ENCODE data around the gene TNF. TPM values are rescaled to one million over a fixed set of nuclear protein-coding genes. Genes with fewer than 3 reads are reported as not detected.

TNF gene
- total and polyA plus RNA-seq, 2 of the 13 experiments (the other 11 are each of a cell fraction or from before 2014, with no cell fraction given), result not detected

DNA sequence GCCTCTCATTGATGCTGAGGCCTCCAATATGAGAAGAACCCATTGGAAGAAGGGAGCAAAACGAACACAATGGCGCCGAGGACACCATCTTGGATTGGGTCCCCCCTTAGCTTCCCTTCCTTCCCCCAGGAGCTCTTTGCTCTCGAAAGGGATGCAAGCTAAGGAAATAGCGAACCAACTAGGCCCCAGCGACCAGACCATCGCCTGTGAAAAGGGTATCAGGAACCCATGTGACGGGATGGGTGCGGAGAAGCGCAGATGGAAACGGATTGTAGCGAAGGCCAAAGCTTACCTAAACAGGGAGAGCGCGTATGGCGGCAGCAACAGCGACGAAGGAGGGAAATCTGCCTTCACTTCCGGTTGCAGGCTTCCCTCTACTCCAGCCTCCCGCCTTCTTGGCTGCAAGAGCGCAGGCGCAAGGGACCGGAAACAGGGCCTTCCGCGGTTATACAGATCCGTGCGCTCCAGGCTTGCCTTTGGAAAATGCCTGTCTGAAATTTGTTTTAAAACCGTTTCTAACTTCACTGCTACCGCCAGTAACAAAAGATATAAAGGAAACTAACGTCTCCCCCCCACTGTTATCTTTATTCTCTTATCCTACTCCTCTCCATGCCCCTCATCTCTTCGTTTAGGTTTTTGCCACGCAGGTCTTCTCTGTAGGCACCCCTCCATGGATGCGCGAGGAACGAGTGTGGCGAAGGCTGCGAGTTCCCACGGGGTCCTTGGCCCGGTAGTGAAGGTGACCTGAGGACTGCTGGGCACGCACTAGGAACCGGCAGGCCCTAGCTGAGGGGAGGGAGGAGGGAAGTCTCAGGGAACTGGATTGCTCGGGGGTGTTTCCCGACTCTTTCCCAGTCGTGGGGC is 33.5 kb upstream of the TNF start, which contains the start of gene DDX39B (continued):
- TF ChIP-seq ZNF737 (CRISPR knock-in tag; IDR thresholded peaks at IDR 0.05; ENCODE audit: borderline replicate concordance), result no peak; the same call in 1 of the 2 replicates
- TF ChIP-seq REXO4 (CRISPR knock-in tag; IDR thresholded peaks at IDR 0.05; ENCODE audit: borderline replicate concordance), result no peak
- peak; percentile 85 for TF ChIP-seq HDAC1 (CRISPR knock-in tag; IDR thresholded peaks at IDR 0.05)
- no peak for TF ChIP-seq ZNF180 (CRISPR knock-in tag; IDR thresholded peaks at IDR 0.05; ENCODE audit: borderline replicate concordance, low read depth)
- TF ChIP-seq, protein P1, sequence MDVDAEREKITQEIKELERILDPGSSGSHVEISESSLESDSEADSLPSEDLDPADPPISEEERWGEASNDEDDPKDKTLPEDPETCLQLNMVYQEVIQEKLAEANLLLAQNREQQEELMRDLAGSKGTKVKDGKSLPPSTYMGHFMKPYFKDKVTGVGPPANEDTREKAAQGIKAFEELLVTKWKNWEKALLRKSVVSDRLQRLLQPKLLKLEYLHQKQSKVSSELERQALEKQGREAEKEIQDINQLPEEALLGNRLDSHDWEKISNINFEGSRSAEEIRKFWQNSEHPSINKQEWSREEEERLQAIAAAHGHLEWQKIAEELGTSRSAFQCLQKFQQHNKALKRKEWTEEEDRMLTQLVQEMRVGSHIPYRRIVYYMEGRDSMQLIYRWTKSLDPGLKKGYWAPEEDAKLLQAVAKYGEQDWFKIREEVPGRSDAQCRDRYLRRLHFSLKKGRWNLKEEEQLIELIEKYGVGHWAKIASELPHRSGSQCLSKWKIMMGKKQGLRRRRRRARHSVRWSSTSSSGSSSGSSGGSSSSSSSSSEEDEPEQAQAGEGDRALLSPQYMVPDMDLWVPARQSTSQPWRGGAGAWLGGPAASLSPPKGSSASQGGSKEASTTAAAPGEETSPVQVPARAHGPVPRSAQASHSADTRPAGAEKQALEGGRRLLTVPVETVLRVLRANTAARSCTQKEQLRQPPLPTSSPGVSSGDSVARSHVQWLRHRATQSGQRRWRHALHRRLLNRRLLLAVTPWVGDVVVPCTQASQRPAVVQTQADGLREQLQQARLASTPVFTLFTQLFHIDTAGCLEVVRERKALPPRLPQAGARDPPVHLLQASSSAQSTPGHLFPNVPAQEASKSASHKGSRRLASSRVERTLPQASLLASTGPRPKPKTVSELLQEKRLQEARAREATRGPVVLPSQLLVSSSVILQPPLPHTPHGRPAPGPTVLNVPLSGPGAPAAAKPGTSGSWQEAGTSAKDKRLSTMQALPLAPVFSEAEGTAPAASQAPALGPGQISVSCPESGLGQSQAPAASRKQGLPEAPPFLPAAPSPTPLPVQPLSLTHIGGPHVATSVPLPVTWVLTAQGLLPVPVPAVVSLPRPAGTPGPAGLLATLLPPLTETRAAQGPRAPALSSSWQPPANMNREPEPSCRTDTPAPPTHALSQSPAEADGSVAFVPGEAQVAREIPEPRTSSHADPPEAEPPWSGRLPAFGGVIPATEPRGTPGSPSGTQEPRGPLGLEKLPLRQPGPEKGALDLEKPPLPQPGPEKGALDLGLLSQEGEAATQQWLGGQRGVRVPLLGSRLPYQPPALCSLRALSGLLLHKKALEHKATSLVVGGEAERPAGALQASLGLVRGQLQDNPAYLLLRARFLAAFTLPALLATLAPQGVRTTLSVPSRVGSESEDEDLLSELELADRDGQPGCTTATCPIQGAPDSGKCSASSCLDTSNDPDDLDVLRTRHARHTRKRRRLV (CRISPR knock-in tag; IDR thresholded peaks at IDR 0.05), result peak; percentile 74
- no peak for TF ChIP-seq PLRG1 (conservative IDR thresholded peaks at IDR 0.05)
- peak; percentile 87 for TF ChIP-seq MED13 (CRISPR knock-in tag; IDR thresholded peaks at IDR 0.05)
- peak; percentile 82 for TF ChIP-seq PHF8 (CRISPR knock-in tag; IDR thresholded peaks at IDR 0.05)
- TF ChIP-seq ZNF124 (CRISPR knock-in tag; IDR thresholded peaks at IDR 0.05), result 0 out of 2 replicates have a peak, but pooled peaks have one; percentile 13
- no peak; the same call in 1 of the 2 replicates for TF ChIP-seq ZNF652 (CRISPR knock-in tag; IDR thresholded peaks at IDR 0.05; ENCODE audit: borderline replicate concordance, low read depth)
- TF ChIP-seq, protein P2, sequence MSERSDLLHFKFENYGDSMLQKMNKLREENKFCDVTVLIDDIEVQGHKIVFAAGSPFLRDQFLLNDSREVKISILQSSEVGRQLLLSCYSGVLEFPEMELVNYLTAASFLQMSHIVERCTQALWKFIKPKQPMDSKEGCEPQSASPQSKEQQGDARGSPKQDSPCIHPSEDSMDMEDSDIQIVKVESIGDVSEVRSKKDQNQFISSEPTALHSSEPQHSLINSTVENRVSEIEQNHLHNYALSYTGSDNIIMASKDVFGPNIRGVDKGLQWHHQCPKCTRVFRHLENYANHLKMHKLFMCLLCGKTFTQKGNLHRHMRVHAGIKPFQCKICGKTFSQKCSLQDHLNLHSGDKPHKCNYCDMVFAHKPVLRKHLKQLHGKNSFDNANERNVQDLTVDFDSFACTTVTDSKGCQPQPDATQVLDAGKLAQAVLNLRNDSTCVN (CRISPR knock-in tag; IDR thresholded peaks at IDR 0.05; ENCODE audit: borderline replicate concordance), result peak; percentile 85; the same call in 1 of the 2 replicates
- no peak; the same call in 1 of the 2 replicates for TF ChIP-seq ZNF460 (CRISPR knock-in tag; IDR thresholded peaks at IDR 0.05; ENCODE audit: borderline replicate concordance)
- peak; percentile 76; the same call in 1 of the 2 replicates for TF ChIP-seq ZSCAN31 (CRISPR knock-in tag; IDR thresholded peaks at IDR 0.05; ENCODE audit: low read depth)
- TF ChIP-seq ZNF263 (CRISPR knock-in tag; IDR thresholded peaks at IDR 0.05), result peak; percentile 84
- peak; percentile 93 for TF ChIP-seq ZNF256 (CRISPR knock-in tag; conservative IDR thresholded peaks at IDR 0.05)
- TF ChIP-seq ATF7-NPFF (CRISPR knock-in tag; IDR thresholded peaks at IDR 0.05; ENCODE audit: low read depth), result peak; percentile 88
- TF ChIP-seq ZBTB21 (CRISPR knock-in tag; IDR thresholded peaks at IDR 0.05), result 0 out of 2 replicates have a peak, but pooled peaks have one; percentile 57
- TF ChIP-seq KLF9 (CRISPR knock-in tag; IDR thresholded peaks at IDR 0.05; ENCODE audit: low read depth), result no peak
- TF ChIP-seq MZF1 (CRISPR knock-in tag; IDR thresholded peaks at IDR 0.05; ENCODE audit: borderline replicate concordance), result 0 out of 2 replicates have a peak, but pooled peaks have one; percentile 38
- no peak for TF ChIP-seq NFE2L1 (CRISPR knock-in tag; IDR thresholded peaks at IDR 0.05; ENCODE audit: borderline replicate concordance)
- 0 out of 2 replicates have a peak, but pooled peaks have one; percentile 11 for TF ChIP-seq MEIS1 (CRISPR knock-in tag; IDR thresholded peaks at IDR 0.05; ENCODE audit: borderline replicate concordance)
- TF ChIP-seq ZNF891 (CRISPR knock-in tag; IDR thresholded peaks at IDR 0.05), result peak; percentile 95
- TF ChIP-seq RFX1 (IDR thresholded peaks at IDR 0.05), result no peak
